HS-5 (cell line): Measurements from ENCODE around the gene UPK3BL1.
"Not testable (repeated sequence)": the region's sequence is repeated elsewhere in the genome, so short reads cannot be mapped to it uniquely, and the experiment has no call there.

Source experiments
- DNase-seq: peaks from one replicate; pipeline ENCODE4 v3.0.0-alpha.2; 2012; ENCODE audit warnings: low read depth

The UPK3BL1 gene

GRCh38 chr7:102642691-102643090, at the start of gene UPK3BL1:
TSS of gene UPK3BL1 (minus strand) at chr7:102642791. CDS start at chr7:102642741, 50 bp downstream.
- not testable (repeated sequence) for DNase-seq

DNA sequence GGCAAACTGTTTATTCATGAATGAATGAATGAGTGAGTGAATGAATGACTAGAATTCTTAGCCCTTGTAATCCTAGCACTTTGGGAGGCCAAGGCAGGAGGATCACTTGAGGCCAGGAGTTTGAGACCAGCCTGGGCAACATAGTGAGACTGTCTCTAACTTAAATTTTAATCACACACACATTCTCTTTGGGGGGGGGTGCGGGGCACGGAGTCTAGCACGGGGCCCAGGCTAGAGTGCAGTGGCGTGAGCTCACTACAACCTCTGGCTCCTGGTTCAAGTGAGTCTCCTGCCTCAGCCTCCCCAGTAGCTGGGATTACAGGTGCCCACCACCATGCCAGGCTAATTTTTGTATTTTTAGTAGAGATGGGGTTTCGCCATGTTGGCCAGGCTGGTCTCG, 48.0 kb upstream of the UPK3BL1 start:
- not testable (repeated sequence) for DNase-seq

GRCh38 chr7:102689436-102690282, 47.1 kb upstream of the UPK3BL1 start:
- not testable (repeated sequence) for DNase-seq

- DNase-seq, result not testable (repeated sequence)
These were observed 45.9 kb upstream of the UPK3BL1 start for GRCh38 chr7:102688299-102689036.

- not testable (repeated sequence) for DNase-seq
These were observed 40.0 kb upstream of the UPK3BL1 start for GRCh38 chr7:102682560-102682959.

DNA sequence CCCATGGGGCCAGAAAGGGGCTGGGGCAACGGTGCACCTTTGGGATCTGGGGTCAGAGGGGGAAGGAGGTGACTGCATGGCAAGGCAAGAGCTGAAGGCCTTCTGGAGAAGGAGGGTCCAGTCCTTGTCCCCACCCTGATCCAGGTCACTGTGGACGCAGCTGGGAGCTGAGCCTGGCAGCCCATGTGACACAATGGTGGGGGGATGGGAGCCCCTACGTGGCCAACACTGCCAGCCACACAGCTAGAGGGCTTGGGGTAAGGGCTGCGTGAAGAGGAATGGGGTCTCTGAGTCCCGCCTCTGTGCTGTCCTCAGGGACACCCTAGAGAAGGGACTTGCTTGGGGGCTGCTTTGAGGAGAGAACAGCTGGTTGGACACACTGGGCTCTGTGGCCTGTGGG, 38.2 kb upstream of the UPK3BL1 start:
- not testable (repeated sequence) for DNase-seq

GRCh38 chr7:102675545-102675944, 33.0 kb upstream of the UPK3BL1 start:
- not testable (repeated sequence) for DNase-seq

DNA sequence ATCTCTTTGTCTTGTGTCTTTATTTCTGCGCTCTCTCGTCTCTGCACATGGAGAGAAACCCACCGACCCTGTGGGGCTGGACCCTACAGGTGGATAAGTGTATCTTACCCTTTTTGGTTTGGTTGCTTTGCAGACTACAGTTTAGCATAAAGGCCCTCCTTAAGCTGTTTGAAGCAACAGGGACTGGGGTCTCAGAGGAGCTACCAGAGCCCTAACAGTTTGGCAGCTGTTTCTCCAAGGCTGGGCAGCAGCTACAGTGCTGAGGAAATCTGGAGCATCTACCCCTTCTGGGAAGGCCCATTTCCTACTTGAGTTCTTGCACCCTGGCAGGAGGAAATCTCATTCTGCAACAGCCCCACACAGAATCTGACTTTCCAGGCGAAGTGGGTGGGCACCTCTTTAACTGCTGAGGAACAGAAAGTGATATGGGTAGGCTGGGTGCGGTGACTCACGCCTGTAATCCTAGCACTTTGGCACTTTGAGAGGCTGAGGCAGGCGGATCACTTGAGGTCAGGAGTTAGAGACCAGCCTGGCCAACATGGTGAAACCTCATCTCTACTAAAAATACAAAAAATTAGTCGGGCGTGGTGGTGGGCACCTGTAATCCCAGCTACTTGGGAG, 31.0 kb upstream of the UPK3BL1 start:
- not testable (repeated sequence) for DNase-seq

DNA sequence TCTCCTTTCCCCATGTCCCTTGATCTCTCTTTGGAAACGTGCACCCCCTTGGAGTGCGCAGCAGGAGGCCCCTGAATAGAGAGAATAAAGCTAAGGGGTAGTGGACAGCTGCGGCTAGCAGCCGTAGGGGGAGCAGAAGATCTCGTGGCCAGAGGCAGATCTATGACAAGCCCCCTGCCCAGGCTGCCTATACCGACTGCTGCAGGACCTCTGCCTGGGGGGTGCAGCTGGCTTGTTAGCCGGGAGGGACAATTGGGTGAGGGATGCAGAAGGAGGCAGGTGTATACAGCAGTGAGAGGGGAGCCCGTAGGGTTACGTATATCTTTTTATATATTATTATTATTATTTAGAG, 29.3 kb upstream of the UPK3BL1 start:
- not testable (repeated sequence) for DNase-seq

- DNase-seq, result not testable (repeated sequence)
These were observed 28.8 kb upstream of the UPK3BL1 start, which contains the start of gene POLR2J2 for GRCh38 chr7:102671166-102671955. TSS of gene POLR2J2 (minus strand) at chr7:102671663. CDS start at chr7:102671601, 62 bp downstream.

DNA sequence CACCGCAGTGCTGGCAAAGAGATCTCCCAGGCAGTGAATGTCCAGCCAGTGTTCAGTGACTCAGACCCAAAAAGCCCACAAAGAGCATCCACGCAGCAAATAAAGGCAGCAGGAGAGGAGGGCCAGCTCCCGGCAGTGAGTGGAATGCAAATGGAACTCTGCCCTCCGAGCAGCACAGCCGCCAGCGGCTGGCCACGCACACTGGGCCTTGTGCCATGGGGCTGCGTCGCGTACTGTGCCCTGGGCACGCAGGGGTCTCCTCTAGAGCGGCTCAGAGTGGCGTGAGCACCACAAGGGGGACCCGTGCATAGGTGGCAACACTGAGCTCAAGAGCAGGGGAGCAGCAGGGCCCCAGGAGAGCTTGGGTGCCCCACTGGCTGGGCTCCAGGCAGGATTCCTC, 24.9 kb upstream of the UPK3BL1 start:
- not testable (repeated sequence) for DNase-seq

GRCh38 chr7:102666850-102667249, 24.3 kb upstream of the UPK3BL1 start:
- not testable (repeated sequence) for DNase-seq

GRCh38 chr7:102664765-102665164, 22.2 kb upstream of the UPK3BL1 start:
- not testable (repeated sequence) for DNase-seq

DNA sequence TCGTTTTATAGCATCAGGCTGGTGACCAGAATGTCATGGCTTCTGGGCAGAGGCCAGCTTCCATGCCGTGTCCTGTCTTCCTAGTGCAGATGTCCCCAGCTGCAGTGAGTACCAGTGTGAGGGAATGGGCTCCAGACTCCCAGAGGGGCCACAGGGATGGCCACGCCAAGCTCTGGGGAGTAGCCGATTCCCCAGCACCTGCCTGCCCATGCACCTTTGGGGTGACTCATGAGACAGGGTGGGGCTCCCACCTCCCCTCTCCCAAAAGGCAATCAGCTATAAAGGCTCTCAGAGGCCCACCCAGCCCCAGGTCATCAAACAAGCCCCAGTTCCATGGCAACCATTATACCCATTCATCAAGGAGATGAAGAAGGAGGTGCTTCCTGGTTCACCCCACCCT, 7.3 kb upstream of the UPK3BL1 start, which contains the start of gene SPDYE2B:
TSS of gene SPDYE2B (plus strand) at position 396 of the 400 bp plus-strand sequence. CDS start 2,030 bp downstream, outside the sequence.
- not testable (repeated sequence) for DNase-seq

DNA sequence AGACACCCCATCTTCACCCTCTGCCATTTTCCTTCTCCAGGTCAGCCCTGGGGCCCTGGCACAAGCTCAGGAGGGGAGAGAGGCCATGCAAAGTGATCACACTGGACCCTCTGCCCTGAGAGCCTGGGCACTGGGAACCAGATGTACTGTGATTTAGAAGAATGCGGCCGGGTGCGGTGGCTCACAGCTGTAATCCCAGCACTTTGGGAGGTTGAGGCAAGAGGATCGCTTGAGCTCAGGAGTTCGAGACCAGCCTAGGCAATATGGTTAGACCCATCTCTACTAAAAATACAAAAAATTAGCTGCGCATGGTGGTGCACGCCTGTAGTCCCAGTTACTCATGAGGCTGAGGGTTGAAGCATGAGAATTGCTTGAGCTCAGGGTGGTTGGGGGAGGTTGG, 5.2 kb upstream of the UPK3BL1 start:
- DNase-seq, result not testable (repeated sequence)

DNA sequence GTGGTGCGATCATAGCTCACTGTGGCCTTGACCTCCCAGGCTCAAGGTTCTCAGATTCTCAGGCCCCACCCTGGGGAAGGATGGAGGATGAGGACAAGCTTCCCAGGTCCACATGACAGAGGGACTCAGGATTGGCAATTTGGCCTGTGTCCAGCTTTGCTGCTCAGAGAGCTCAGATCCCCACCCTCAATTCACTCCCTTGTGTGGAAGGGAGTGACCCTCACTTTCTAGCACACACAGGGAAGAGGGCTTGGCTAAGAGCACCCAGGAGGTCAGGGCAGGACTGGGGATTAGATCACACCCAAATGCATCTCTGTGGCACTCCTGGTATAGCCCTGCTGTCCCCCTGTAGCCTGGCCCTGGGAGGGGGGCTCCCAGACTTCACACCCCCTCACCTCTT, 813 bp upstream of the UPK3BL1 start:
- not testable (repeated sequence) for DNase-seq

- DNase-seq, result not testable (repeated sequence)
These were observed 3.7 kb downstream of the UPK3BL1 start for GRCh38 chr7:102638848-102639247.

DNA sequence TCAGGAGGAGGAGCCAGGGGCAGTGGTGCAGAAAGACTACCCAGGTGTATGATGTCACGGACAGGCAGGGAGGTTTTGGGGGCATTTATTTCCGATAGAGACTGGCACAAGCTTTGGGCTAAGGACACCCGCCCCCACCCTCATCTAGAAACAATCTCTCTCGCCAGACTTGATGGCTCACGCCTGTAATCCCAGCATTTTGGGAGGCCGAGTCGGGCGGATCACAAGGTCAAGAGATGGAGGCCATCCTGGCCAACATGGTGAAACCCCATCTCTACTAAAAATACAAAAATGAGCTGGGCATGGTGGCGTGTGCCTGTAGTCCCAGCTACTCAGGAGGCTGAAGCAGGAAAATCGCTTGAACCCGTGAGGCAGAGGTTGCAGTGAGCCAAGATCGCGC, 5.6 kb downstream of the UPK3BL1 start:
- DNase-seq, result not testable (repeated sequence)

- DNase-seq, result not testable (repeated sequence)
These were observed 7.2 kb downstream of the UPK3BL1 start for GRCh38 chr7:102635354-102635753.

DNA sequence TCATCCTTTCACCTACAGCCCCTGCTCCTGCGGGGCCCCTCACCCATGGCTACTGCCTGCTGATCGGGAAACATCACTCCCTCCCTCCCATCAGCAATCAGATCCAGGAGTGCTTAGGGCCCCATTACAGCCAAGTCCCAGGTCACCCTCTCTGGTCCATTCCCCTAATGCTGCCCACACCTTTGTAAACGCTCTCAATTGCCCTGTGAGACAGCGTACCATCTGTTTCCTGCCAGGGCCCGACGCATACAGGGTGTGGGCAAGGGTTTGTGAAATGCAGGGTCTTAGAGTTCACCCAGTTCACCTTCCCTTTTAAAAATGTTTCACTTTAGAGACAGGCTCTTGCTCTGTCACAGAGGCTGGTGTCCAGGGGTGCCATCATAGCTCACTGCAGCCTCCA, 8.3 kb downstream of the UPK3BL1 start:
- not testable (repeated sequence) for DNase-seq

DNA sequence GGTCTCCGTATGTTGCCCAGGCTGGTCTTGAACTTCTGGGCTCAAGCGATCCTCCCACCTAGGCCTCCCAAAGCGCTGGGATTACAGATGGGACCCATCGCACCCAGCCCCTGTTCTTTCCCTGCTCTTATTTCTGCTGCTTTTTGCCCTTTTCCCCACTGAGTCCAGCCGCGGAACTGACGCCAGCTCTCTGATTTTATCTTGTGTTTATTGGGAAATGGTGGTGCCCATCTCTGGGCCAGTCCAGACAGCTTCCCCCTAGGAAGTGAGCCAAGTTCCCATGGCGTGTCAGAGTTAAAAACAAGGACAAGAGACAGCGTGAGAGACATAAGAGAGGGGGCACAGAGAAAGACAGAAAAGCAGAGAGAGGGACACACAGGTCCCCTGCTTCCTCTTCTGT, 12.0 kb downstream of the UPK3BL1 start:
- DNase-seq, result not testable (repeated sequence)
